GM19397 (cell line): Measurements from ENCODE around the gene CTSD.
"Not testable (repeated sequence)": the region's sequence is repeated elsewhere in the genome, so short reads cannot be mapped to it uniquely, and the experiment has no call there.

Source experiments
- ATAC-seq: cut with Tn5 transposase; IDR thresholded peaks from one replicate; pipeline ENCODE4 v1.9.1; 2021; ENCODE audit warnings: mild to moderate bottlenecking, moderate library complexity; ENCODE audit not compliant: unreplicated experiment

CTSD gene

DNA sequence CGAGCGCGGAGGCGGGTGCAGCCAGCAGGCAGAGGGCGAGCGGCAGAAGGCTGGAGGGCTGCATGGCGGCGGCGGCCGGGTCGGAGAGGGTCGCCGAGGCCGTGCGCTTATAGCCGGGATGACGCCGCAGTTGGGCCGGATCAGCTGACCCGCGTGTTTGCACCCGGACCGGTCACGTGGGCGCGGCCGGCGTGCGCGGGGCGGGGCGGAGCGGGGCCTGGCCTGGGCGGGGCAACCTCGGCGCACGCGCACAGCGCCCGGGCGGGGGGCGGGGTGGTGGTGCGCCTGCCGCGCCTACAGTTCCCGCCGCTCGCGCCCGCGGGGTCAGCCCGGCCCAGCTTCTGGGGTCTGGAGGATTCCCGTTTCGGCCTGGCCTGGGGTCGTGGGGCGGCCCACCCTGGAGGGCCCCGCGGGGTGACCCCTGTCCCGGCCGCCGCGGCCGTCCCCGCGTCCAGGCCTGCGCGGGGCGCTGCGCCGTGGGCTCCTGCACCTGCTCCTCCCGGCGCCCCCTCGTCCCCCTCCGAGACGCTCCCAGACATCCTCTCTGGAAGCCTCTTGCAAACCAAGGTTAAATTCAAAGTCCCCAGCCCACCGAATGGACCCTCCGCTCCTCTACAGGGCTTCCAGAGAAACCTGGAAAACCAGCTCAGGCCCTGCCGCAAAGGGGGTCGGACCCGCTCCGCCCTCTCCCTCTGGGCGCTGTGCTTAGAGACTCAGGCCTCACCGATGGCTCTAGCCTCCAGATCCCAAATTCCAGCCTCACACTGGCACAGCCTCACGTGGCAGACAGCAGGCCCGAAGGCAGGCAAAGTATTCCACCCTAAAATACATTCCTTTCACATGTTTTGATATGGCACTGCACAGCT is at the start of gene CTSD:
Gene CTSD (minus strand): TSS at position 132 of the 866 bp plus-strand sequence. CDS start 68 bp downstream, at position 64.
- ATAC-seq, result peak; percentile 69

DNA sequence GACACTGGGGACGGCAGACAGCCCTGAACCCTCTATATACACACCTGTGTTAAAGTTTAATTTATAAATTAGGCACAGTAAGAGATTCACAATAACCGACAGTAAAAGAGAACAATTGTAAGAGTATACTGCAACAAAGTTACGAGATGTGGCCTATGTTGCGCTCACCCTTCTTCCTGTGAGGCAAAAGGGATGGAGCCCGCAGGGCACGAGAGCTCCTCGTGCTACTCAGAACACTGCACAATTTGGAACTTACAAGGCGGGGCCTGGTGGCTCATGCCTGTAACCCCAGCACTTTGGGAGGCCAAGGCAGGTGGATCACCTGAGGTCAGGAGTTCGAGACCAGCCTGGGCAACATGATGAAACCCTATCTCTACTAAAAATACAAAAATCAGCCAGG is 49.6 kb upstream of the CTSD start:
- not testable (repeated sequence) for ATAC-seq

DNA sequence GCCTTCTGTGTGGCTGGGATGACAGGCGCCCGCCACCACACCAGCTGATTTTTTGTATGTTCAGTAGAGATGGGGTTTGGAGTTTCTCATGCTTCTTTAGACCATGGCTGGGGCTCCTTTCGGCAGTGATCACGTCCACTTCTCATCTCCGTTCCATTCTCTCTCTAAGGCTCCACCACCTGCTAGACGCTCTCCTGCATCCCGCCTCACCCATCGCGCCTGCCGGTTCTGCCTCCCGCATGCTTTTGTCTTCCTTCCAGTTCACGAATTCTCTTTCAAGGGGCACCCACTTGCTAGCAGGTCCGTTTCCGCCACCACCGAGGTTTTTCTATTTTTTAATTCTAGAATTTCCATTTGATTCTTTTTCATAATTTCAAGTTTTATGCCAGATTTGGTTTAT is 49.1 kb upstream of the CTSD start:
- ATAC-seq, result no peak

DNA sequence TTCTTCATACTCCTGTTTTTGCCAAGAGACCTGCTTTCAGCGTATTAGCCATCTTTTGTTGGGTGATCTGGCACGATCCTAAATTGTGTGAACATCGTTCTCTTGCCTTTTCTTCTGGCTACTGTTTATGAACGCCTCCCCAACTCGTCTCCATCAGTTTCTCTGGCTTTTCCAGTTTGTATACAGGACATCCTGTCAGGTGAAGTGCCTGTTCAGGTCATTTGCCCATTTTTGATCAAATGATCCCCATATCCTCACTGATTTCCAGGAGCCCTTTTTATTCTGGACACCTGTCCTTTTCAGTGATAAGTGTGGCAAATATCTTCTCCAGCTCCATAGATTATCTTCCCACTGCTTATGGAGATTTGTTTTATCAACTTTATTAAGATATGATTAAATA is 48.5 kb upstream of the CTSD start:
- ATAC-seq, result no peak

DNA sequence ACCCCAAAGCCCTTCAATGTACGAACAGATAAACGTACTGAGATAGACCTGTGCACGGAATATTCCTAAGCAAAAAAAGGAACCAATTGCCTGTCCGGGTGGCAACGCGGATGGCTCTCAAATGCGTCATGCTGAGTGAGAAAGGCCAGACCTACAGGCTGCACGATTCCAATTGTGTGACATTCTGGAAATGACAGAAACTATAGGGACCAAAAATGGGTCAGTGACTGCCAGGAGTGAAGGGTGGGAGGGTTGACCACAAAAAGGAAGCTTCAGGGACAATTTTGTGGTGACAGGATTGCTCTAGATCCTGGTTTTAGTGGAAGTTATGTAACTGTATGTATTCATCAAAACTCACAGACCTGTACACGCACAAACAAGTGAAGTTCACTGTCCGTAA is 47.0 kb upstream of the CTSD start:
- ATAC-seq, result no peak

DNA sequence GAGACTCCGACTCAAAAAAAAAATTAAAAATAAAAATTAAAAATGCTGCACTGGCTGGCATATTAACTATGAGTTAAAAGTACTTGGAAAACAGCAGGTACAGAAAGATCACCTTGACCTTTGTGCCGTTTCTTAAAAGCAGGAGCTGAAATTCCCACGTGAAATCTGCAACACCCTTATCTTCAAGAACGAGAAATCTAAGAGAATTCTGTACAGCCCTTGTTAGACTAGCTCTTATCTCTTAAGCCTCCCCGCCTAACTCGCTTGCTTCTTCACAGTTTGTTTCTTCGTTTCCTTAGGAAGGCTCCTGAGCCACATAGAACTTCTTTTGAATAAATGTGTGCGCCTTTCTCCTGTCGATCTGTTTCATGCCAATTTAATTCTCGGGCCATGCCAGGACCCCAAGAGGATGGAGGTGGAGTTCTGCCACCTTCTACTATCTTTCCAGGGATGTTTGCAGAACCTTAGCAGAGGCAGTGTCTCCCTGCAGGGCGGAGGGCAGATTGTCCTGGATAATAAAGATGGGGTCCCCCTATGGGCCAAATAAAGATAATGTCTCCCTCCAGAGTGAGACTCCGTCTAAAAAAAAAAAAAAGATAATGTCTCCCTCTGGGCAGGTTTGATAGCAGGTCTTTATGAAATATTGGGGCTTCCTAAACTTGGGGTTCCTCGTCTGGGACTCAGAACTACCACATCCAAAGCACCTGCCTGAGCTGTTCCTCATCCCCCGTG is 43.7 kb upstream of the CTSD start:
- no peak for ATAC-seq

DNA sequence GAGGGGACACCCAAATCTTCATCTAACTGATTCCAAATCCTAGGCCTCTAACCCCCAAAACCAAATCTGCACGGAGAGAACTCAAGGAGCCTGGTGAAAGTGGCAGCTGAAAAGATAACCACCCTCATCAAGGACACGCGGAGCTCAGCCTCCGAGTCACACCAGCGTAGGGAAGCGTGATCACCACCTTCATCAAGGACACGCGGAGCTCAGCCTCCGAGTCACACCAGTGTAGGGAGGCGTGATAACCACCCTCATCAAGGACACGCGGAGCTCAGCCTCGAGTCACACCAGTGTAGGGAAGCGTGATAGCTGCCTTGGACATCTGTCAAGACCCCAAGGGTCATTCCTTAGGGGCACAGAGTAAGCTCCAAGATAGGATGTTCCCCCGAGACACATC is 41.8 kb upstream of the CTSD start:
- no peak for ATAC-seq

DNA sequence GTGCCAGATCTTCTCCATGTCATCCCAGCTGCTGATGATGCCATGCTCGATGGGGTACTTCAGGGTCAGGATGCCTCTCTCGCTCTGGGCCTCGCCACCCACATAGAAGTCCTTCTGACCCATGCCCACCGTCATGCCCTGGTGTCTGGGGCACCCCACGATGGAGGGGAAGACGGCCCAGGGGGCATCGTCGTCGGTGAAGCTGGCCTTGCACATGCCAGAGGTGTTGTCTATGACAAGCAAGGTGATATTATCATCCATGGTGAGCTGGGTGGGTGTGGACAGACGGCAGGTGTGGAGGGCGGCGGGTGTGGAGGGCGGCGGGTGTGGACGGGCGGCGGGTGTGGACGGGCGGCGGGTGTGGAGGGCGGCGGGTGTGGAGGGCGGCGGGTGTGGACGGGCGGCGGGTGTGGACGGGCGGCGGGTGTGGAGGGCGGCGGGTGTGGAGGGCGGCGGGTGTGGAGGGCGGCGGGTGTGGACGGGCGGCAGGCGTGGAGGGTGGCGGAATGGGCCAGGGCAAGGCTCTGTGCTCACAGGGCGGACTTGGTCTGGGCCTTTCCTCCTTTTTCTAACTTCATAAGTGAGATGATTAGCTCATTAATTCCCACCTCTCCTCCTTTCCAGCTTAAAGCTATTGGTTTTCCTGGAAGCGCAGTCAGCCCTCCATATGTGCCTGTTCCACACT is 40.2 kb upstream of the CTSD start:
- ATAC-seq, result not testable (repeated sequence)

DNA sequence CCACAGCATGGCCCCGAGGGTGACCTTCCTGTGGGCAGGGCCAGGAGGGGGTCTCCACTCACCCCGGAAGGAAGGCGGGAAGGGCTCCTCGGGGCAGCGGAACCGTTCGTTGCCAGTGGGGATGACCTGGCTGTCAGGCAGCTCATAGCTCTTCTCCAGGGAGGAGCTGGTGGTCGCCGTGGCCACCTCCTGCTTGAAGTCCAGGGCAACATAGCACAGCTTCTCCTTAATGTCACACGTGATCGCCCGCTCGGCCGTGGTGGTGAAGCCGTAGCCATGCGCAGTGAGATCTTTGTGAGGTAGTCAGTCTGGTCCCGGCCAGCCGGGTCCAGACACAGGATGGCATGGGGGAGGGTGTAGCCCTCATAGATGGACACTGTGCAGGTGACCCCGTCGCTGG is 39.5 kb upstream of the CTSD start:
- ATAC-seq, result no peak

DNA sequence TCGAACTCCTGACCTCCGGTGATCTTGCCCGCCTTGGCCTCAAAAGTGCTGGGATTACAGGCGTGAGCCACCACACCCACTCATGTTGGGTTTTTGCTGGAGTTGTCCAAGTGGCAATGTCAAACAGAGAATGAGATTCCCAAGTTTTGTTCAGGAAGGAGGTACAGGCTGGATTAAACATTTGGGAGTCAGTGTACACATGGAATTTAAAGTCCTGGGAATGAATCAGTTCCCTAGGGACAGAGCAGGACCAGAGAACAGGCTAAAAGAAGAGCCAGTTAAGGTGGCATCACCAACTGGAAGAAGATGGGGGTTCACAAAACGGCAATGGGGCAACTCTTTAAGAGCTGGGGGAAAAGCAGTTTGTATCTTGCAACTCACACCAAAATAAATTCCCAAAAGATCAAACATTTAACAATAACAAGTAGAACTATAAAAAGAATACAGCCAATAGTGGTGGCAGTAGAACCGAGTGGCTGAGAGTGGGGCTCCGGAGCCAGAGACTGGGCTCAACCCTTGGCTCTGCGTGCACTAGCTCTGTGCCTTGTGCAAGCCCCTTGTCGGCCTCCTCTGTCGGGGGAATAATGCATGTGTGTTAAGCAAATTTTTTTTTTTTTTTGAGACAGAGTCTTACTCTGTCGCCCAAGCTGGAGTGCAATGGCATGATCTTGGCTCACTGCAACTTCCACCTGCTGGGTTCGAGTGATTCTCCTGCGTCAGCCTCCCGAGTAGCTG is 33.8 kb upstream of the CTSD start:
- ATAC-seq, result no peak

DNA sequence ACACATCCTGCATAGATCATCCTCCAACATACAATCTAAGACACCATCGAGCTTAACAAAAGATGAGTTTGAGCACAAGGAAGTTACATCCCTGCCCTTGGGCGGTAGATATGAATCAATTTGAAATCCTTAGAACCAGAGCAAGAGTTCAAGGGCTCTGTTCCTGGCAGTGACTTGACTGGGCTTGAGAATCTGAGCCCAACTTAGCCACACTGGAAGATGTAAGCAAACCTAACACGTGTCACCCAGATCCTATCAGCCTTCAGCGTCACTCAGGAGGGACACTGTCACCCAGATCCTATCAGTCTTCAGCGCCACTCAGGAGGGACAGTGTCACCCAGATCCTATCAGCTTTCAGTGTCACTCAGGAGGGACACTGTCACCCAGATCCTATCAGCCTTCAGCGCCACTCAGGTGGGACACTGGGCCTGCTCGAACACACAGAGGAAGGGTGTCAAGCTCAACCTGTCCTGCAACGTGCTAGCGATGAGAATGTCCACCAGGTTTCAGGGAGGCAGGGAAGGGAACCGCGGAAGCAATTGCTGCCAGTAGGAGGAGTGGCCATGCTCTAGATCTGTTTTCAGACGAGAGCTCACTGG is 32.8 kb upstream of the CTSD start:
- ATAC-seq, result no peak

DNA sequence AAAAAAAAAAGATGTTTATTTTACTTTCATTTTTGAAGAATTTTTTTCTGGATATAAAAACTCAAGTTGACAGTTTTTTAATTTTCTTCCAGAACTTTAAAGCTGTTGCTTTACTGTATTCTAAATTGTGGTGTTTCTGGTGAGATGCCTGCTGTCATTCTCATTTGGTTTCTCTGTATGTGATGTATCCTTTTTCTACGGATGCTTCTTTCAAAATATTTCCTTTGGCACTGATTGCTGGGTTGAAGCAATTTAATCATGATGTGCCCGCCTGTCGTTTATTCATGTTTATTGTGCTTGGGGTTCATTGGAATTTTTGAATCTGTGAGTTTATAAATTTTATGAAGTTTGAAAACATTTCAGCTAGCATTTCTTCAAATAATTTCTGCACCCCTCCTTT is 29.4 kb upstream of the CTSD start:
- no peak for ATAC-seq

DNA sequence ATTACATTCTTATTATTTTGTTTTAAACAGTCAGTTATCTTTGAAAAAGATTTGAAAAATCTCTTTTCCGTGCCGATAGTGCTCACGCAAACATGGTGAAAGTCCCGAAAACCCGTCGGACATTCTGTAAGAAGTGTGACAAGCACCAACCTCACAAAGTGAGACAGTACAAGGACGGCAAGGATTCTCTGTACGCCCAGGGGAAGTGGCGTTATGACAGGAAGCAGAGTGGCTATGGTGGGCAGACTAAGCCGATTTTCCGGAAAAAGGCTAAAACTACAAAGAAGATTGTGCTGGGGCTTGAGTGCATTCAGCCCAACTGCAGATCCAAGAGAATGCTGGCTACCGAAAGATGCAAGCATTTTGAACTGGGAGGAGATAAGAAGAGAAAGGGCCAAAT is 28.7 kb upstream of the CTSD start:
- ATAC-seq, result no peak

DNA sequence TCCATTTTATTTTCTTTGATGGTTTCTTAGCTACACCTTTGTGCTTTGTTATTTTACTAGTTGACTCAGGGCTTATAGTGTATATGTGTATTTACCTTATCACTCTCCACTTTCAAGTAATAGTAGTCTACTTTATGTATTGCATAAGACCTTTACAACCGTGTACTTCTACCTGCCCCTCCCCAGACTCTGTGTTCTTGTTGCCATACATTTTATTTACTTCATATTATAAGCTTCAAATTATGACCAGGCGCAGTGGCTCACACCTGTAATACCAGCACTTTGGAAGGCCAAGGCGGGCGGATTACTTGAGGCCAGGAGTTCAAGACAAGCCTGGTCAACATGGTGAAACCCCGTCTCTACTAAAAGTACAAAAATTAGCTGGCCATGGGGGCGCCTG is 28.2 kb upstream of the CTSD start:
- no peak for ATAC-seq

DNA sequence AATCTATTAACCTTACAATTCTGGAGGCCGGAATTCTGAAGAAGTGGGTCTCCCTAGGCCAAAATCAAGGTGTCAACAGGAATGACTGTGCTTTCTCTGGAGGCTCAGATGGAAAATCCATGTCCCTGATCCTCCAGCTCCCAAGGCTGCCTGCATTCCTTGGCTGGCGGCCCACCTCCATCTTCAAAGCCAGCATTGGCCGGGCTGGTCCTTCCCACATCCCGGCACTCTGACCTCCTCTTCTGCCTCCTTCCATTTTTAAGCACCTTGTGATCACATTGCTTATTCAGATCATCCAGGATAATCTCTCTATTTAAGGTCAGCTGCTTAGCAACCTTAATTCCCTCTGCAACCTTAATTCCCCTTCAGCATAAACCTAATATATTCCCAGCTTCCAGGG is 22.7 kb upstream of the CTSD start:
- ATAC-seq, result no peak

DNA sequence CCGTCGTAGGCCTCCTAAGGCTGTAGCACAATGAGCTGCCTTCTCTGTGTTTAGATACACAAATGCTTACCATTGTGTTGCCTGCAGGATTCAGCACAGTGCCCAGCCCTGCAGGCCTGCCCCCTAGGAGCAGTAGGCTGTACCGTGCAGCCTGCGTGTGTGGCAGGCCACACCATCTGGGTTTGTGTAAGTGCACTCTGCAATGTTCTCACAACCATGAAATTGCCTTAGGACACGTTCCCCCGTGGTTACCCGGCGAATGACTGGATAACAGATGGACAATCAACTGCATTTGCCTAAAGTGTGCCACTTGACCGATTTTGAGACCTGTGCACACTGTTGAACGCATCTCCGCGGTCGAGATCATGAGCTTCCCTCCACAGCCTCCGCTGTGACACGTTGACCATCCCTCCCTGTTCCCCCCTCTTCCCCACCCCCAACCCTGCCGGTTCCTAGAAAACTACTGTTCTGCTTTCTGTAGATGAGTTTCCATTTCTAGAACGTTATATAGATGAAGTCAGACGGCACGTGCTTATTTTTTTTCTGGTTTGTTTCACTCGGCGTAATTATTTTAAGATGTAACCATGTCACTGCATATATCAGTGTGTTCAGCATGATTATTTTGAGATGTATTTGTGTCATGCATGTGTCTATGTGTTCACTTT is 22.2 kb upstream of the CTSD start:
- no peak for ATAC-seq

DNA sequence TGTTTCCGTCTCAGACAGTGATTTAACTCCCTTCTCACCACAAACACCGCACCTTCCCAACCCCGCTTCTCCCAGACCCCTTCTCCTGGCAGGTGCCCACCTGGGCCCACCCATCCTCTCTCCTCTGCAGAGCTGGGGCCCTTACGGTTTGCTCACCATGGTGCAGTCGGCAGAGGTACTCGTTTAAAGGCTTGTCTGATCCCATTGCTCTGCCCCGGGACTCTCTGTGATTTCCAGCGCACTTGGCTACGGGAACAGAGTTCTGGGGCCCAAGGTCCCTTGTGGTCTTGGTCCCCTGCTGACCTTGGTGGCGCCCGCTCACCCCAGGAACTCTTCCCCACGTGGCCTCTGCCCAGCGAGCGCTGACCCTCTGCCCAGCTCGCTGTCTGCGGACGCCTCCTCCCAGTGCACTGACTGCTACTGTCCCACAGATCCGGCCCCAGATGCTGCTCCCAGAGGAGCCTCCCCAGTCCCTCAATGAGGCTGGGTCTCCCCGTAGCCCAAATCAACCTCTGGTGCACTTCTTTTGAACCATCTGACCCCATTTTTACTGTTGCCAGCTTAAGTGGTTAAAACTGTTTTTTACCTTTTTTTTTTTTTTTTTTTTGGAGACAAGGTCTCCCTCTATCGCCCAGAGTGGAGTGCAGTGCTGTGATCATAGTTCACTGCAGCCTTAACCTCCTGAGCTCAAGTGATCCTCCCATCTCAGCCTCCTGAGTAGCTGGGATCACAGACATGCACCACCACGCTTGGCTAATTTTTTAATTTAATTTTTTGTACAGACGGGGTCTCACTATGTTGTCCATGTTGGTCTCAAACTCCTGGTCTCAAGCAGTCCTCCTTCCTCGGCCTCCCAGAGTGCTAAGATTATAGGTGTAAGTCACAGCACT is 21.3 kb upstream of the CTSD start:
- no peak for ATAC-seq

DNA sequence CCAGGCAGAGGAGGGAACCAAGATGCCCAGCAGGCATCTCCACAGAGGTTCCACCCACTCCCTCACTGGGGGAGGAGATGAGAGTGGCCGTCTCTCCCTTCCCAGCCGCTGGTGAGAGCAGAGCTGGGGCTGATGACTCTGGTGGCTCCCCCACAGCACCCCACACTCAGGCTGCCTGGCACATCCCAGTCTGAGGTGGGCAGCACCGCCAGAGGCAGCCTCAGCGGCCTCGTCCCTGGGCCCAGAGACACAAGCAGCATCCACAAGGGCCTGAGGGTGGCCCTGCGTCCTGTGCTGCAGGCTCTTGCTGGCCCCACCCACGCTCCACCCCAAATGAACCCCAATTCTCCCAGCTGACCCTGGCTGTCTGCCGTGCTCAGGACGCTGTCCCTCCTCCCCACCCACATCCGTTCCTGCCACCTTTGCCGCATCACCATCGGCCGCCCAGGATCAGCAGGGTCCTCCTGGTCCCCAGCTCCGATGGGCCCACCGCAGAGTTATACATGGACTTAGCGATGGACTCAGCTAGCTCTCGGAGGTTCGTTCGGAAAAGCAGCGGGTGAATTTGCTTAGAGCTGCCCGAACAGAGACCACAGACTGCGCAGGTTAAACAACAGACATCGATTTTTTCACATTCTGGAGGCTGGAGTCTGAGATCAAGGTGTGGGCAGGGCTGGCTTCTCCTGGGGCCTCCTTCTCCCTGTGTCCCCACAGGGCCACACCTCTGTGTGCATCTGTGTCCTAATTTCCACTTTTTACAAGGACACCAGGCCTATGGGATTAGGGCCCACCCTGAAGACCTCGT is 20.2 kb upstream of the CTSD start:
- no peak for ATAC-seq
